ENCODE data around the gene MAML3.
A peak's percentile ranks its signal among the peaks of the same experiment; 100 is the strongest.

MAML3 gene

DNA sequence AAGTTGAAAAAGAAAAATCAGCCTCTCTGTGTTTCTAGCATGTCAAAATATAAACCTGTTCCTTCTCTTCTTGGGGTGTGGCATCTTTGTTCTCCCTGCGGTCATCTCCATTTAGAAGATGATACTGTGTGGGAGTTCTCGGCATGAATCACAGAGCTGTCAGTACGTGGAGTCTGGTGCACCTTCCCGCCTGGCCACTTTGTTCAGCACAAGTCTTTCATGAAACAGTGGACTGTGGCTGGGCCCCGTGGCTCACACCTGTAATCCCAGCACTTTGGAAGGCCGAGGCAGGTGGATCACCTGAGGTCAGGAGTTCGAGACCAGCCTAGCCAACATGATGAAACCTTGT, 166.5 kb downstream of the MAML3 start:
- DNase-seq, result no peak

DNA sequence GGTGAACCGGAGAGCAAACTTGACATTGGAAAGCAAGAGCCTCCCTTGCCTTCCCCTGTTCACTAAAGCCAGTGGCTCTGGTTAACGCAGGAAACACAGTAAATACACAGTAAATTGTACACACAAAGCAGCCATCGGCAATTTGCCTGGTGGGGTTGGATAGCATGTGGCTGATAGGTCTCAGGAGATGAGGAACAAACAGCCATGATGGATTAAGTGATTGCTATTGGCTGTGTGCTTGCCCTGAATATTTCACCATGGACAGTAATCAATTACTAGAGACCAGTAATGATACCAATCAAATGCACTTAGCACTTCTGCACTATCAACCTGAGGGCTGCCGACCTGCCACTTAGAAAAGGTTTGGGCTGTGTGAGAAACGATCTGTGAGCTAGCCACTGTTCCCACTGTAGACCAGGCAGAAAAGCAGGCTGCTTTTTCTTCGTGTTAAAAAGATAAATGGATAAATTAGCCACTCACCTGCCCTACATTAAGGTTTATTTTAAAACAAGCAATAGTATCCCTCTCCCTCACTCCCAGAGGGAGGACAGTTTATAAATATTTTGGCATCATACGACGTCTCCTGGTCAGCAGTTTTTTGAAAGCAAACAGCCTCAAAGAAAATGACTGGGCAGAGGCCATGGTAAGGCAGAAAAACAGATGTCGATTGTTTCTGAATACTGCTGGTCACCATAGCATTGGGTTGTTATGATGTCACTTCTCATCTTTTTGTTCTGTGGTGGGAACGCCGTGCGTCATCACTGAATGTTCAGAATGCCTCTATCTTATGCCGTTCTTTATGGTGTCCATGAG, 167.1 kb downstream of the MAML3 start:
- DNase-seq, result no peak

GRCh38 chr4:139986106-139986505, 167.9 kb downstream of the MAML3 start:
- no peak for DNase-seq

DNA sequence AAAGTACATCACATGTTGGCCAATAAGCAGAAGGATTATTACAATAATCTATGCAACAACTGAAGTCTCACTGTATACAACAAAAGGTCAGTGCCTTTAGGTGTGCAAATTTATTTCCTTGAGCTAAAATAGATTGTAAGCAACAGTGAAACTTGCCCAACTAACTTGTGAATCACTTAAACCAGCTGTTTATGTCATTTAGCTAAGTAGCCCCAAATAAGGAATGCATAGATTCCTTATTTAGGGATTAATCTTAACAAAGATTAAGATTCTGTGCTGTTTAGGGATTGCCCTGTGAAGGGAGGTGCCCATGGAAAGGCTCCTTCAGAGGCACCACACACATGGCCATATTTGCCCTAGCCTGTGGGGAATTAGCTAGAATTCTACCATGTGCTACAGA, 168.6 kb downstream of the MAML3 start:
- DNase-seq, result no peak

GRCh38 chr4:139984471-139984870, 169.5 kb downstream of the MAML3 start:
- DNase-seq, result no peak

DNA sequence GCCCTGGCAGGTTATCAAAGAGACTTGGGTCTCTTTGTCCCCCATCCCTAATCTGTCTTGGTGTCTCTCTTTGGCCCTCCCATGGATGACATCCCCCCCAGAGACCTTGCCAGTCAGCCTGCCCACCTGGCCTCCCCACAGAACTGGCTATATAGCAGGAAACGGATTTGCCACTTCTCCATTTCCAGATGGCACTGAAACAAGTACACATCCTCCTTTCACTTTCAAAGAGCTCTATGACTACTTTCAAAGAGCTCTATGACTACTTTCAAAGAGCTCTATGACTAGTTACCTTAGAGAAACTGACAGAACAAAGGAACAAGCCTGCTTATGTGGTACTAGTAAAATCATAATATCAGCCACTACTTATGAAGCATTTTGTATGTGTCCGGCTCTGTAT, 175.3 kb downstream of the MAML3 start:
- no peak for DNase-seq

- no peak for DNase-seq
Measured at GRCh38 chr4:139977838-139978609, 176.0 kb downstream of the MAML3 start.

GRCh38 chr4:139975830-139976272, 178.1 kb downstream of the MAML3 start:
- DNase-seq, result no peak

- no peak for DNase-seq
Measured at GRCh38 chr4:139973616-139974015, 180.4 kb downstream of the MAML3 start.

GRCh38 chr4:139973015-139973414, 181.0 kb downstream of the MAML3 start:
- no peak for DNase-seq

DNA sequence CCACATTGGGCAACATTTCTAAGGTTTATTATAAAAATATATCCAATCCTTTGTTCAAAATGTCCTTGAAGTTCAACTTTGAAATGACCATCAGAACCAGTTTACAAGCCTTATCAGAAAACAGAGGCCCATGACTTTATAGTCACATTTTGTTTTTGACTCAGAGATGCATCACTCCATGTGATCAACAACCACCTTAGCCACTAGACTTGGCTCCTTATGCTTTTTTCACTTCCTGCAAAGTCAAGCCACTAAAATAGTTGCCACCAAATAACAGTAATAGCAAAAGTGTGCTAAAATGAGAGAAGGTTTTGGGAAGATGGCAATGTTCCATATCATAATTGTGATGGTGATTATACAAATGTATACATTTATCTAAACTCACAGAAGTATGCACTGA, 181.7 kb downstream of the MAML3 start:
- DNase-seq, result no peak

DNA sequence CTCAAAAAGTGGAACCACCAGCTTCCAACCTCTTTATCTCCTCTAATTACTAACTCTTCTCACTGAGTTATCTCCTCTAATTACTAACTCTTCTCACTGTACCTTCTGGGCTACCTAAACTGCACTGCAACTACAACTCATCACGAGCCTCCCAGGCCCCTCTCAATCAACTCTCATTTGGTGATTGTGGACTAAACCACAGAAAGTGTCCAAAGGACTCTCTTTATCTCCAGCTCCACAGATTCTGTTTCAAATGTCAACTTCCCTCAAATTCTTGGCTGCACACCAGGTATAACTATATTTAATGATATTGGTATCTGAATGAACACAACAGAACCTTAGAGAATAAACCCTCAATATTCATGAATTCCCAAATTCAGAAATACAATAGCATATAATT, 182.9 kb downstream of the MAML3 start:
- no peak for DNase-seq

GRCh38 chr4:139969635-139970266, 184.2 kb downstream of the MAML3 start:
- DNase-seq, result peak; percentile 19

DNA sequence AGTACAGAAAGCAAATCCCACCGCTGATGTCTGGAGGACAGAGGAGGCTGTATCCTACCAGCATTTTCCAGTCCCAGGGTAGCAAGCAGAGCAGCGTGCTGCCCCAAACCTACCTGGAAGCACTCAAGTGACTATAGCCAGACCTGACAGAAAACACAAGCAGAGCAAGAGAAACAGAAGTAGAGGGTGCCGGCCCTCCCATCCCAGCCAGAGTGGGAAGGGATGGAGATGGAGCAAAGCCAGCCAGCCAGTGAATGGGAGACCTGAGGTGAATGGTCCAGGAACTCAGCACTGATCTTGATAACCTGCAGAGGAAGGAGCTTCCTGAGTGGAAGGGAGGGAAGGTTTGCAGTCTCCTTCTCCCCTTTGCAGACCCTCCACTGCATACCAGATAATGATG, 185.2 kb downstream of the MAML3 start:
- DNase-seq, result no peak

DNA sequence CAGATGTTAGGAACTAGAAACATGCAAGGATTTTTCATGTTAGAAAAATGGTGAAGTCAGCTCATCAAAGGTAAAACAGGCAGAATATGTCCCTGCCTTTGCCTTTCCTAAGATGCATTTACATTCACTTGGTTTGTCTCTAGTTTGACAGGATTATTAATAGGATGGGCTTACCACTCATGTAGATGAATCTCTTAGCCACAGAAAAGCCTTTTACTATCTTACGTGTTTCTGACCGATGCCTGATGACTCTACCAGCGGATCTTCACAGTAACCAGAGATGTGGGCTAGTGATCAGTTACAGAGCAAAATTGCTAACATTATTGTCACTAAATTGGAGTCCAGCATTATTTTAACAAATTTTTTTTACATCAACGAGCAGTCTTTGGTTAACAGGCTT, 187.6 kb downstream of the MAML3 start:
- no peak for DNase-seq

DNA sequence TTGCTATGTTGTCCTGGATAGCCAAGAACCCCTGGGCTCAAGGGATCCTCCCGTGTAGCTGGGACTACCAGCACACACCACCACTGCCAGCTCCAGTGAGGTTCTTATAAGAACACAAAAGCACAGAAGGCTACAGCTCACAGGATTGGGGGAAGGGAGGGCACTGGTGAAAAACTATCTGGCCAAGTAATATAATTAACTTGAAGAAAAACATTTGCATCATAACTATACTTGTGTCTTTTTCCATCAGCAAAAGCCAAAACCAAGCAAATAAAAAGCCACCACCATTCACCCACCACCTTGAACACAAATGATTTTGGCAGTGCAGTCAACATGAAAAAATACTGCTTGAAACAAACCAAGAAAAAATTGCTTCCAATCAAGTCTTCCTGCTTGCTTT, 188.2 kb downstream of the MAML3 start:
- no peak for DNase-seq

GRCh38 chr4:139963708-139964107, 190.3 kb downstream of the MAML3 start:
- no peak for DNase-seq

GRCh38 chr4:139962130-139962684, 191.8 kb downstream of the MAML3 start:
- DNase-seq, result no peak

- DNase-seq, result no peak
Measured at GRCh38 chr4:139961344-139961946, 192.5 kb downstream of the MAML3 start.

GRCh38 chr4:139959396-139959795, 194.6 kb downstream of the MAML3 start:
- no peak for DNase-seq

- DNase-seq, result no peak
Measured at GRCh38 chr4:139958739-139959098, 195.3 kb downstream of the MAML3 start.

GRCh38 chr4:139957986-139958738, 195.8 kb downstream of the MAML3 start:
- DNase-seq, result no peak

DNA sequence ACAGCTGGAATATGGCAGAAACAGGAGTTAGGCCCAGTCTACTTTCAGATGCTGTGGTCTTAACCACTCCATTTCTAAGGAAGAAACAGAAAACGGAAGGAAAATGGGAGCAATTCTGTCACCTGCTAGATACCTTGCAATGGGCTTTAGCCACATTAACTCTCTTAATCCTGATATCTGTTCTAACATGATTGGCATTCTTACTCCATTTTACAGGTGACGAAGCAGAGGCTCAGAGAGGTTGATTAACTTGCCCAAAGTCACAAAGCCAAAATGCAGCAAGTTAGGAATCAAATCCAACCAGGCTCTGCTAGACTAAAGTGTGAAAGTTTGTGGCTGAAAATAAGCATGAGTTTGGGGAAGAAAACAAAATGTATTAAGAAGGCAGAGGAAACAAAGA, 196.9 kb downstream of the MAML3 start:
- no peak for DNase-seq

Measured in NCI-H2171 treated with DMSO at 0.1 percent for 48 hours (cell line).